BJ (cell line): ENCODE measurements around the gene P2RY2. TPM values are rescaled to one million over a fixed set of nuclear protein-coding genes. Genes with fewer than 3 reads are reported as not detected.
A peak's percentile ranks its signal among the peaks of the same experiment; 100 is the strongest.

ENCODE experiments used
- CTCF ChIA-PET: fragments of 350-600 bp; formaldehyde crosslinking; extraction: SDS; loops from one replicate; lab custom pipeline; 2021; ENCODE audit warnings: antibody characterized with exemption, inconsistent platforms; lab: Yijun Ruan, JAX
- POLR2A ChIA-PET: fragments of 300-600 bp; sonication (Branson Sonifier 250); formaldehyde crosslinking; extraction: SDS; loops from one replicate; lab custom pipeline; 2021; ENCODE audit warnings: antibody characterized with exemption; lab: Charles Lee
- DNase-seq: peaks from one replicate; pipeline ENCODE4 v3.0.0-alpha.2; 2011; ENCODE audit warnings: low read depth
- H3K27me3 ChIP-seq: 2 replicates; pipeline ENCODE4 v1.6.0; 2011; ENCODE audit warnings: low read length; ENCODE audit not compliant: control insufficient read depth, insufficient read depth
- H3K36me3 ChIP-seq: 2 replicates; pipeline ENCODE4 v1.5.1; 2011; ENCODE audit warnings: low read length; ENCODE audit not compliant: control insufficient read depth, insufficient read depth
- H3K4me3 ChIP-seq: 2 replicates; pipeline ENCODE4 v1.5.1; 2011; ENCODE audit warnings: low read depth, mild to moderate bottlenecking, control low read depth, low read length
- CTCF ChIP-seq: IDR thresholded peaks from 2 replicates; pipeline ENCODE4 v1.5.1; 2011; ENCODE audit warnings: low read depth, mild to moderate bottlenecking, control low read depth, inconsistent platforms, low read length, moderate library complexity; ENCODE audit not compliant: insufficient read depth
- polyA plus RNA-seq: library from polyadenylated mRNA; depleted of rRNA; stranded (reverse); fragments of >200 nt; gene quantifications from 2 replicates; pipeline ENCODE4 v1.2.3, GENCODE V29; 2011

Gene P2RY2
- polyA plus RNA-seq, 1 experiment, result 0.15 TPM

DNA sequence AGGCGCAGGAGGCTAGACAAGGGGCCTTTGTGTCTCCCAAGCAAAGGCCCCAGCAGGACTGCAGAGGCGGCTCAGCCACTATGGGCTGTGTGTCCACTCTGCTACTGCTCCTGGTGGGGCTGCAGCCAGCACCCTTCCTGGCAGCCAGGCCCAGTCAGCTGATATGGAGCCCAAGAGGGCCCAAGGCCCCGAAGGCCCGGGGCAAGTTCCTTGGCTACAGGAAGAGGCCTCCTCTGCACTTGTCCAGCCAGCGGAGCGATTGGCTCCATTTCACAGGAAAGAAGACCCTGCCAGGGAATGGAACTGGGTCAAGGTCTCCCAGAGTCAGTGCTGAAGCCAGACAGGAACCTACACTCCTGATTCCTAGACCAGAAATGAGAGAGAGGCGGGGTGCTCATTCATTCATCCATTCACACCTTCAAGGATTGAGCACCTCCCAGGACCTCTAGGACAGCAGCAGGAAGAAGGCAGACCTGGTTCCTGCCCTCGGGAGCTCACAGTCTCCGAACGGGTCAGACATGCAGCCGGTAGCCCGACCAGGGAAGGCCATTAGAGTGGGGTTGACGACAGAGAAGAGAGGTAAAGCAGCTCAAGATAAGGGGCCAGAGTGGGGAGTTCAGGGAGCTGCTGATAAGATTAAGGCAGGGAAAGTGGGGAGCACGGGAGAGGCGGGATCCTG, 811 bp upstream of the P2RY2 start:
- POLR2A ChIA-PET, result no interaction called here
- CTCF ChIA-PET, result interaction anchor here (1.0 to 2.0 kb wide), 4 partner anchors 8 to 92 kb away, joined by 3 to 7 read pairs (median 5); no protein-coding TSS in a partner anchor

DNA sequence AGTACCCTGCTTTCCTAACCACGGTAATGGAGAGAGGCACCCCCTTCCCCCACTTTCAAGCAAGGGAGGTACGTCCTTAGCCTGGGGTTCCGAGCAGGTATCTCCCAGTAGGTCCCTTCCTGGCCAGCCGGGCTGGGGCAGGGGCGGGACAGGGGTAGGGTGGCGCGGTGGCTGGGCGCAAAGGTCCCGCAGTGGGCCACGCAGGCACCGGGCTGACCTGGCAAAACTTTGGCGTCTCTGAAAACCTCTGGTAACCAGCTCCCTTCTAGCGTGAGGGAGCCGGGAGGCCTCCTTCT, 323 bp upstream of the P2RY2 start:
- ChIA-PET POLR2A (no interaction called here), CTCF (interaction anchor here (1.0 to 2.0 kb wide), 4 partner anchors 9 to 92 kb away, joined by 3 to 7 read pairs (median 5); no protein-coding TSS in a partner anchor)
- Histone ChIP-seq H3K36me3 (no peaks in the 10 kb centered on the region), H3K4me3 (peak overlapping the region; percentile 40), H3K27me3 (peaks cover 21% of the 10 kb centered on the region)
- no peak for TF ChIP-seq CTCF
- DNase-seq, result no peak

More for the DNA sequence above, 811 bp upstream of the P2RY2 start:
- Histone ChIP-seq H3K27me3 (peaks cover 21% of the 10 kb centered on the region), H3K4me3 (no peak overlapping the region), H3K36me3 (no peaks in the 10 kb centered on the region)
- no peak for DNase-seq
- TF ChIP-seq CTCF, result no peak

DNA sequence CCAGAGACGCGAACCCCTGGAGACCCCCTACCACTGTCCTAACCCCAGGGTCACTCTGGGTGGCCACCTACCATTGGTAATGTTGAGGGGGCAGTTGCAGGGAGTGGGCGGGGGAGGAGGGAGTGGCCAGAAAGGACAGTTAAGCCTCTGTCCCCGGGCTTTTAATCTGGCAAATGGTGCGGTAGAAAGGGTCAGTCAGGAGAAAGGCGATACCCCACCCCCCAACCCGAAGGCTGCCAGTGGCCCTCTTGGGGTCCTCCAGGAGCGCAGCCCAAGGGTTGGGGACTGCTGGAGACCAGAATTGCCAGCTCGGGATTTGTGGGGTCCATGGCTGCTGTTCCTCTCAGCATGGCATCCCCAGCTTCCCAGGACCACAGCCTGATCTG, 742 bp downstream of the P2RY2 start:
- Histone ChIP-seq H3K27me3 (peaks cover 24% of the 10 kb centered on the region), H3K36me3 (no peaks in the 10 kb centered on the region), H3K4me3 (no peak overlapping the region)
- DNase-seq, result no peak
- ChIA-PET POLR2A (no interaction called here), CTCF (interaction anchor here (0.9 to 2.5 kb wide), 4 partner anchors 11 to 71 kb away, joined by 3 to 9 read pairs (median 4); no protein-coding TSS in a partner anchor)
- TF ChIP-seq CTCF, result no peak

DNA sequence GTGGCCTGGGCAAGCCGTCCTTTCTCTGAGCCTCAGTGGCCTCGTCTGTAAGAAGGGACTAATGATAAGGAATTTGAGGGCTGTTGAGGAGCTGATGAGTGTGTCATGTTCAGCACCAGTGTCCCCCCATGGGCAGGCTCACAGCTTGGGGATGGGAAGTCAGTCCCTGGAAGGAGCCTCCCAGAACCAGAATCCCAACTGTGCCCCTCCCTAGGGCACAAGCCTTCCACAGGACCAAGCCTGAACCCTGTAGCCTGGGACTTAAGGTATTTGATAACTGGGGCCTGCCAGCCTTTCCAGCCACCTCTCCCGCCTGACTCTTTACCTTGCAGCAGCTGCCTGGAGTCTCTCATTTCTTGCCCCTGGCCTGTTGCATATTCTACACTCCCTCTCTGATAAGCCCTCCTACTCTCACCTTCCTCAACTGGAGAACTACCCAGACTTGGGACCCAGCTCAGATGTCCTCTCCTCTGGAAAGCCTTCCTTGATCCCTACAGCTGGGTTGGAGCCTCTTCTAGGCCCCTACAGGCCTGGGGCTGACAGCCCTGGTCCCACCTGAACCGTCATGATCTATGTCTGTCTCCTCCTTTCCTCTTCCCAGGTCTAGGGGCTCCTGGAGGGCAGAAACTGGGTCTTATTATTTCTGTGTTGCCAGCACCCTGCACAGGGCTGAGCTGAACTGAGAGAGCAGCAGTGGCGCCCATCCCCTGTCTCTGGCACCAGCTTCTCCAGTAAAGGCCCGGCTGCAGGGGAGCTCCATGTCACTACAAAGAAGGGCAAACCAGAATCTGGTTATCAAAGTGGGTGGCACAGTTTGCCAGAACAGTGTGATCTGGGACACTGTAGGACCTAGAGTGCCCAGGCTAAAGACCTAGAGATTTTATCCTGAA, 1.6 kb downstream of the P2RY2 start:
- TF ChIP-seq CTCF, result no peak
- no peaks in the 10 kb centered on the region for H3K36me3 ChIP-seq
- DNase-seq, result no peak
- H3K27me3 ChIP-seq, result peaks cover 24% of the 10 kb centered on the region
- H3K4me3 ChIP-seq, result no peak overlapping the region
- CTCF ChIA-PET, result interaction anchor here (0.5 to 2.5 kb wide), 7 partner anchors 12 to 494 kb away, joined by 3 to 9 read pairs (median 5); no protein-coding TSS in a partner anchor
- POLR2A ChIA-PET, result interaction anchor here (0.6 kb wide), 1 partner anchor 36 kb away, joined by 6 read pairs; no protein-coding TSS in a partner anchor

- no peak for TF ChIP-seq CTCF
- DNase-seq, result no peak
- ChIA-PET CTCF (interaction anchor here (1.0 to 1.5 kb wide), 2 partner anchors 12 to 19 kb away, joined by 3 to 5 read pairs; no protein-coding TSS in a partner anchor), POLR2A (no interaction called here)
- Histone ChIP-seq H3K27me3 (peaks cover 24% of the 10 kb centered on the region), H3K36me3 (no peaks in the 10 kb centered on the region), H3K4me3 (no peak overlapping the region)
Observed at GRCh38 chr11:73221451-73221850, 3.4 kb downstream of the P2RY2 start.
